ENCODE data around the gene STIP1. TPM values are rescaled to one million over a fixed set of nuclear protein-coding genes. Genes with fewer than 3 reads are reported as not detected.

The STIP1 gene
- total and polyA plus RNA-seq, 9 of the 15 experiments (the other 6 are each of a cell fraction or from before 2014, with no cell fraction given), result 58.1 to 465 (median 346) TPM

GRCh38 chr11:64164392-64165312 is 21.3 kb upstream of the STIP1 start (continued):
- TF ChIP-seq ZNF609 (CRISPR knock-in tag; IDR thresholded peaks at IDR 0.05; ENCODE audit: borderline replicate concordance) (no peak), TRIM24 (IDR thresholded peaks at IDR 0.05) (0 out of 4 replicates have a peak, but pooled peaks of 1 of the 2 experiments have one; percentile 0), BRD9 (IDR thresholded peaks at IDR 0.05; ENCODE audit: low read depth, partially characterized antibody) (no peak), NUFIP1 (IDR thresholded peaks at IDR 0.05; ENCODE audit: partially characterized antibody) (no peak), ZNF408 (CRISPR knock-in tag; IDR thresholded peaks at IDR 0.05; ENCODE audit: low read depth) (no peak), TEAD4 (IDR thresholded peaks at IDR 0.05; ENCODE audit: low read length) (no peak), TEAD4 (CRISPR knock-in tag; IDR thresholded peaks at IDR 0.05; ENCODE audit: borderline replicate concordance) (no peak), CBX2 (IDR thresholded peaks at IDR 0.05; ENCODE audit: insufficient read depth, low read length, poor library complexity, severe bottlenecking) (no peak), SETDB1 (IDR thresholded peaks at IDR 0.05; ENCODE audit: low read length) (no peak), SPI1 (IDR thresholded peaks at IDR 0.05; ENCODE audit: borderline replicate concordance, low read depth, low read length) (peak; percentile 68), USF1 (CRISPR knock-in tag; IDR thresholded peaks at IDR 0.05) (peak; percentile 78), MYC (IDR thresholded peaks at IDR 0.05; ENCODE audit: low read depth, low read length) (peak; percentile 47; the same call in 1 of the 2 replicates), MYC (CRISPR knock-in tag; IDR thresholded peaks at IDR 0.05; ENCODE audit: borderline replicate concordance, low read depth) (no peak), ZNF165 (CRISPR knock-in tag; IDR thresholded peaks at IDR 0.05; ENCODE audit: borderline replicate concordance) (no peak), ZNF24 (IDR thresholded peaks at IDR 0.05) (no peak), NCOR1 (IDR thresholded peaks at IDR 0.05) (no peak), ZNF740 (CRISPR knock-in tag; IDR thresholded peaks at IDR 0.05) (peak; percentile 78), ZNF740 (tag; IDR thresholded peaks at IDR 0.05) (no peak), CREB1 (IDR thresholded peaks at IDR 0.05) (no peak), CREB1 (CRISPR knock-in tag; IDR thresholded peaks at IDR 0.05) (no peak), HNRNPH1 (optimal IDR thresholded peaks at IDR 0.05; ENCODE audit: low read depth, low read length) (no peak), FOXP1 (CRISPR knock-in tag; IDR thresholded peaks at IDR 0.05) (0 out of 2 replicates have a peak, but pooled peaks have one; percentile 51), SIN3A (IDR thresholded peaks at IDR 0.05; ENCODE audit: borderline replicate concordance in 2 of 2, control insufficient read depth in 1 of 2, low read depth in 2 of 2, low read length in 2 of 2) (peak in 1 of 2 experiments; percentile 20; a peak in 1 of 4 replicates)
